SW 1271 (cell line): ENCODE results near the gene HOXD3.

ENCODE experiments used
- DNase-seq, 2 experiments: peaks; one replicate each; lab custom pipeline; 2025; lab: John Stamatoyannopoulos, UW

Gene HOXD3

GRCh38 chr2:176212276-176212675 lies 55.2 kb downstream of the HOXD3 start:
- no peak for DNase-seq

- no peak for DNase-seq
Observed at GRCh38 chr2:176213406-176213805, 56.3 kb downstream of the HOXD3 start.
